Embryonic facial prominence (tissue), 1 donor: ENCODE measurements around the gene AKR1C1.
"Not testable (repeated sequence)": the region's sequence is repeated elsewhere in the genome, so short reads cannot be mapped to it uniquely, and the experiment has no call there.

Source experiments
- DNase-seq: peaks from one replicate; pipeline ENCODE4 v3.0.0-alpha.2; 2016; ENCODE audit errors: extremely low spot score

Gene AKR1C1

GRCh38 chr10:4947635-4948596 lies 15.3 kb upstream of the AKR1C1 start:
- DNase-seq = no peak

GRCh38 chr10:4951512-4952162 lies 11.6 kb upstream of the AKR1C1 start:
- DNase-seq = not testable (repeated sequence)

- DNase-seq = no peak
Measured at GRCh38 chr10:4953405-4953804, 9.8 kb upstream of the AKR1C1 start.

GRCh38 chr10:4956088-4956487 lies 7.1 kb upstream of the AKR1C1 start:
- DNase-seq = not testable (repeated sequence)

- not testable (repeated sequence) for DNase-seq
Measured at GRCh38 chr10:4956955-4957645, 6.1 kb upstream of the AKR1C1 start.

- not testable (repeated sequence) for DNase-seq
Measured at GRCh38 chr10:4961558-4961957, 1.7 kb upstream of the AKR1C1 start.

- not testable (repeated sequence) for DNase-seq
Measured at GRCh38 chr10:4962308-4962707, 907 bp upstream of the AKR1C1 start.

- not testable (repeated sequence) for DNase-seq
Measured at GRCh38 chr10:4963815-4964154, 570 bp downstream of the AKR1C1 start.

- DNase-seq = not testable (repeated sequence)
Measured at GRCh38 chr10:4965763-4966162, 2.5 kb downstream of the AKR1C1 start.

- DNase-seq = not testable (repeated sequence)
Measured at GRCh38 chr10:4967189-4967588, 4.0 kb downstream of the AKR1C1 start.

GRCh38 chr10:4969289-4969688 lies 6.1 kb downstream of the AKR1C1 start:
- DNase-seq = not testable (repeated sequence)

- DNase-seq = not testable (repeated sequence)
Measured at GRCh38 chr10:4970362-4970761, 7.1 kb downstream of the AKR1C1 start.

- not testable (repeated sequence) for DNase-seq
Measured at GRCh38 chr10:4972369-4973142, 9.3 kb downstream of the AKR1C1 start.

- not testable (repeated sequence) for DNase-seq
Measured at GRCh38 chr10:4973294-4973693, 10.1 kb downstream of the AKR1C1 start.

- not testable (repeated sequence) for DNase-seq
Measured at GRCh38 chr10:4974400-4974799, 11.2 kb downstream of the AKR1C1 start.

- DNase-seq = no peak
Measured at GRCh38 chr10:4977025-4977424, 13.8 kb downstream of the AKR1C1 start.

GRCh38 chr10:4978870-4979269 lies 15.7 kb downstream of the AKR1C1 start:
- DNase-seq = no peak

GRCh38 chr10:4980793-4981192 lies 17.6 kb downstream of the AKR1C1 start:
- DNase-seq = no peak

- no peak for DNase-seq
Measured at GRCh38 chr10:4981722-4982471, 18.7 kb downstream of the AKR1C1 start.

GRCh38 chr10:4982764-4983226 lies 19.6 kb downstream of the AKR1C1 start:
- DNase-seq = no peak
